K562 (cell line): ENCODE measurements around the gene CHURC1. TPM values are rescaled to one million over a fixed set of nuclear protein-coding genes. Genes with fewer than 3 reads are reported as not detected.

Source experiments
- ATAC-seq: fragments of 200-7000 bp; cut with Tn5 transposase; 3 replicates; pipeline ENCODE4 v1.9.1; 2020; ENCODE audit warnings: moderate library complexity
- BruUV-seq: library from RNA; stranded (reverse); fragments of 400-500 nt; replicated peaks from 2 replicates; lab custom pipeline; 2021; lab: Mats Ljungman, UMichigan
- CTCF ChIA-PET: fragments of 300-600 bp; formaldehyde crosslinking; extraction: SDS; loops from one replicate; lab custom pipeline; 2021; ENCODE audit warnings: low intra/inter-chr PET ratio; lab: Yijun Ruan, JAX
- POLR2A ChIA-PET: fragments of 300-600, 350-650 bp; sonication (Branson Sonifier 250); formaldehyde crosslinking; extraction: SDS; loops from one replicate; lab custom pipeline; 2021; ENCODE audit warnings: antibody characterized with exemption, inconsistent platforms; lab: Yijun Ruan, JAX
- DNase-seq, 4 experiments: peaks; one replicate each; pipeline versions ENCODE4 v3.0.0 to v3.0.0-alpha.2; 2011 to 2018; ENCODE audit warnings: low spot score in 3 of 4, mixed read lengths in 3 of 4; ENCODE audit errors: extremely low read depth in 1 of 4
- FAIRE-seq: peaks from 2 replicates; lab custom pipeline; 2011; peaks lifted over from hg19 to GRCh38; lab: Jason Lieb, UNC
- H2AFZ ChIP-seq: 2 replicates; pipeline ENCODE4 v1.6.0; 2011; ENCODE audit warnings: low read depth, low read length, control low read depth, inconsistent platforms
- H3K27ac ChIP-seq: fragments of 200-600 bp; 3 replicates; pipeline ENCODE4 v1.8.0; 2011; ENCODE audit warnings: low read depth, mild to moderate bottlenecking, control low read depth, inconsistent platforms, low read length, moderate library complexity, mixed read lengths; ENCODE audit errors: extremely low read depth
- H3K27me3 ChIP-seq, 2 experiments: fragments of 300-600 bp in 1 of 2; 2 replicates in 1 of 2; 3 replicates in 1 of 2; pipeline versions ENCODE4 v1.6.0 to v1.8.0; 2011; ENCODE audit warnings: inconsistent platforms in 2 of 2, low read length in 2 of 2, mild to moderate bottlenecking in 1 of 2, mixed read lengths in 1 of 2, moderate library complexity in 1 of 2; ENCODE audit not compliant: control insufficient read depth in 2 of 2, insufficient read depth in 2 of 2
- H3K36me3 ChIP-seq: fragments of 300-600 bp; 3 replicates; pipeline ENCODE4 v1.8.0; 2011; ENCODE audit warnings: mild to moderate bottlenecking, low read length, inconsistent platforms; ENCODE audit not compliant: control insufficient read depth, insufficient read depth
- H3K4me1 ChIP-seq, 2 experiments: fragments of 200-600 bp in 1 of 2; replicated peaks in 1 of 2; 2 replicates in 1 of 2; 3 replicates in 1 of 2; pipeline versions ENCODE4 v1.5.1 to v1.8.0; 2011; ENCODE audit warnings: inconsistent platforms in 2 of 2, low read length in 2 of 2, mild to moderate bottlenecking in 1 of 2, mixed read lengths in 1 of 2, moderate library complexity in 1 of 2; ENCODE audit not compliant: control insufficient read depth in 2 of 2, insufficient read depth in 2 of 2
- H3K4me2 ChIP-seq: 2 replicates; pipeline ENCODE4 v1.6.1; 2011; ENCODE audit warnings: low read length, control low read depth, inconsistent platforms, mixed read lengths; ENCODE audit not compliant: insufficient read depth
- H3K4me3 ChIP-seq: fragments of 200-600 bp; sonication (generic), shearing (Covaris generic); 2 replicates; pipeline ENCODE4 v1.5.1; 2016; ENCODE audit warnings: control low read depth, inconsistent platforms
- H3K79me2 ChIP-seq: fragments of 200-600 bp; 3 replicates; pipeline ENCODE4 v1.8.0; 2011; ENCODE audit warnings: low read length, inconsistent platforms; ENCODE audit not compliant: control insufficient read depth, insufficient read depth
- H3K9ac ChIP-seq, 2 experiments: 2 replicates each; pipeline versions ENCODE4 v1.6.0 to v1.6.1; 2011; ENCODE audit warnings: low read depth in 2 of 2, low read length in 2 of 2, control low read depth in 1 of 2, inconsistent platforms in 1 of 2, mild to moderate bottlenecking in 1 of 2, mixed read lengths in 1 of 2; ENCODE audit not compliant: insufficient read depth in 1 of 2
- H3K9me1 ChIP-seq: one replicate; pipeline ENCODE4 v1.6.0; 2011; ENCODE audit warnings: inconsistent platforms, mild to moderate bottlenecking, low read length, moderate library complexity; ENCODE audit not compliant: control insufficient read depth, insufficient read depth
- H3K9me3 ChIP-seq: replicated peaks from 2 replicates; pipeline ENCODE4 v1.5.1; 2011; ENCODE audit warnings: low read depth, low read length, inconsistent platforms; ENCODE audit not compliant: control insufficient read depth, insufficient read depth
- H4K20me1 ChIP-seq: replicated peaks from 2 replicates; pipeline ENCODE4 v1.6.1; 2011; ENCODE audit warnings: low read length, inconsistent platforms, mixed read lengths; ENCODE audit not compliant: control insufficient read depth, insufficient read depth
- GTF2F1 ChIP-seq: IDR thresholded peaks from 2 replicates; pipeline ENCODE4 v1.6.1; 2011; ENCODE audit warnings: low read depth, low read length, improper control_type of control experiment
- HBP1 ChIP-seq: fragments of 450-650 bp; formaldehyde crosslinking; IDR thresholded peaks from 2 replicates; pipeline ENCODE4 v1.4.0; 2022; ENCODE audit warnings: missing genetic modification characterization
- OTX1 ChIP-seq: fragments of 450-650 bp; formaldehyde crosslinking; IDR thresholded peaks from 2 replicates; pipeline ENCODE4 v1.4.0; 2022; ENCODE audit warnings: mild to moderate bottlenecking
- SOX6 ChIP-seq: fragments of 450-650 bp; IDR thresholded peaks from 2 replicates; pipeline ENCODE4 v1.6.1; 2014; ENCODE audit warnings: mild to moderate bottlenecking
- XRCC4 ChIP-seq: IDR thresholded peaks from one replicate; pipeline ENCODE4 v1.6.1; 2011; ENCODE audit not compliant: insufficient read depth, insufficient read length; ENCODE audit errors: extremely low read depth
- ZNF583 ChIP-seq: fragments of 250-450 bp; sonication (Bioruptor Pico); IDR thresholded peaks from 2 replicates; pipeline ENCODE4 v1.4.0; 2020
- ZNF830 ChIP-seq: fragments of 250-450 bp; sonication (Bioruptor Pico); IDR thresholded peaks from 2 replicates; pipeline ENCODE4 v1.5.0; 2021; ENCODE audit warnings: mild to moderate bottlenecking
- WGBS: fragments of 100-300 bp; shearing (Covaris generic); methylation state at CpG from one replicate; pipeline ENCODE4 v1.1.6; 2016; ENCODE audit warnings: low coverage, mixed read lengths; ENCODE audit not compliant: insufficient coverage; ENCODE audit errors: missing lambda C conversion rate; 5-methylcytosine and 5-hydroxymethylcytosine counted together
- in situ Hi-C: fragments of 300-500 bp; cut with MboI; formaldehyde crosslinking; loops from 4 replicates; pipeline ENCODE4 v1.15.0; 2018; ENCODE audit warnings: inconsistent platforms, mixed read lengths
- intact Hi-C: fragments of 100-400 bp; cut with micrococcal nuclease; formaldehyde crosslinking; loops from 2 replicates; pipeline ENCODE4 v1.14.2; 2022
- polyA plus RNA-seq, 8 experiments: library from polyadenylated mRNA; depleted of rRNA in 4 of 8; stranded (reverse) in 5 of 8; unstranded in 3 of 8; fragments of >200 nt; fragmentation: Nextera tagmentation in 2 of 8; fragmentation: Illumina TruSeq in 1 of 8; extraction: Ambion mirVana in 2 of 8; extraction: Trizol in 1 of 8; gene quantifications; 2 replicates each; pipeline versions ENCODE4 v1.2.1 to v1.2.3, GENCODE V29; 2011 to 2014; ENCODE audit warnings: inconsistent platforms in 1 of 8, missing spikeins in 1 of 8
- total RNA-seq, 7 experiments: library from RNA; depleted of rRNA in 6 of 7; stranded (reverse); fragments of >200 nt in 6 of 7; fragmentation: Illumina TruSeq in 2 of 7; extraction: Trizol in 2 of 7; gene quantifications; 2 replicates each; pipeline versions ENCODE4 v1.2.1 to v1.2.3, GENCODE V29; 2011 to 2021; ENCODE audit warnings: low replicate concordance in 1 of 7

CHURC1 gene
- total and polyA plus RNA-seq, 9 of the 15 experiments (the other 6 are each of a cell fraction or from before 2014, with no cell fraction given): 27.3 to 239 (median 45.6) TPM

GRCh38 chr14:64938972-64939816, 24.9 kb downstream of the CHURC1 start:
- Histone ChIP-seq H3K9ac (no peak overlapping the region), H3K4me1 (no peaks in the 10 kb centered on the region; a peak in 1 of 5 replicates), H3K27ac (no peak overlapping the region), H3K79me2 (no peaks in the 10 kb centered on the region), H3K4me2 (no peak overlapping the region), H3K9me3 (no peaks in the 10 kb centered on the region), H3K36me3 (peaks cover 5% of the 10 kb centered on the region; the same call in 1 of the 3 replicates), H3K4me3 (no peak overlapping the region), H3K9me1 (no peaks in the 10 kb centered on the region), H3K27me3 (no peaks in the 10 kb centered on the region), H4K20me1 (no peaks in the 10 kb centered on the region), H2AFZ (no peak overlapping the region)
- WGBS: 87% methylated on average over 11 of the region's 17 CpGs
- FAIRE-seq: no peak
- intact Hi-C loops: no loop called here
- TF ChIP-seq XRCC4: no peak
- no peak for TF ChIP-seq OTX1 (CRISPR knock-in tag)
- TF ChIP-seq ZNF830 (CRISPR knock-in tag): no peak
- no peak for TF ChIP-seq ZNF583 (CRISPR knock-in tag)
- TF ChIP-seq HBP1: no peak
- no peak for TF ChIP-seq SOX6
- no peak for TF ChIP-seq GTF2F1
- no peak for ATAC-seq
- no peak for DNase-seq
- CTCF ChIA-PET: no interaction called here
- POLR2A ChIA-PET: interaction anchor here (0.9 kb wide), 1 partner anchor 14 kb away, joined by 5 read pairs; no protein-coding TSS in a partner anchor
- in situ Hi-C loops: no loop called here
- BruUV-seq: no TSS peak
